CD4-positive, alpha-beta memory T cell (primary cell): ENCODE measurements around the gene MARS1. TPM values are rescaled to one million over a fixed set of nuclear protein-coding genes. Genes with fewer than 3 reads are reported as not detected.
A peak's percentile ranks its signal among the peaks of the same experiment; 100 is the strongest.

ENCODE experiments used
- CTCF ChIA-PET: fragments of 350-600 bp; sonication (Branson Sonifier 250); formaldehyde crosslinking; loops from one replicate; lab custom pipeline; 2021; ENCODE audit warnings: inconsistent platforms; ENCODE audit not compliant: partially characterized antibody; lab: Charles Lee
- POLR2A ChIA-PET: fragments of 350-600 bp; sonication (Branson Sonifier 250); formaldehyde crosslinking; loops from one replicate; lab custom pipeline; 2021; ENCODE audit not compliant: partially characterized antibody; lab: Charles Lee
- DNase-seq, 5 donors: peaks; one replicate each; pipeline versions ENCODE4 v3.0.0 to v3.0.0-alpha.2; 2020 to 2022; ENCODE audit warnings: mixed read lengths in 1 of 5
- H3K27ac ChIP-seq: one replicate; pipeline ENCODE4 v1.7.0; 2013; ENCODE audit warnings: low read depth, low read length
- H3K27me3 ChIP-seq: 2 replicates; pipeline ENCODE4 v1.7.0; 2013; ENCODE audit warnings: mild to moderate bottlenecking, low read length, moderate library complexity; ENCODE audit not compliant: insufficient read depth
- H3K36me3 ChIP-seq: 2 replicates; pipeline ENCODE4 v1.7.0; 2013; ENCODE audit warnings: mild to moderate bottlenecking, low read length, moderate library complexity; ENCODE audit not compliant: insufficient read depth
- H3K4me1 ChIP-seq: 2 replicates; pipeline ENCODE4 v1.7.0; 2013; ENCODE audit warnings: mild to moderate bottlenecking, low read length, moderate library complexity; ENCODE audit not compliant: insufficient read depth
- H3K4me3 ChIP-seq, 2 donors: one replicate each; pipeline ENCODE4 v1.7.0; 2013; ENCODE audit warnings: low read length in 2 of 2, mild to moderate bottlenecking in 1 of 2
- H3K9me3 ChIP-seq, 2 donors: one replicate each; pipeline ENCODE4 v1.7.0; 2013; ENCODE audit warnings: low read length in 2 of 2, control low read depth in 1 of 2; ENCODE audit not compliant: control insufficient read depth in 1 of 2
- H3K27ac Mint-ChIP-seq, 7 donors: one replicate each; pipeline ENCODE4 v1.8.0; 2020 to 2021; ENCODE audit warnings: mixed read lengths in 7 of 7, mild to moderate bottlenecking in 6 of 7, inconsistent platforms in 3 of 7, moderate library complexity in 3 of 7
- H3K27me3 Mint-ChIP-seq, 2 donors: one replicate each; pipeline ENCODE4 v1.8.0; 2020 to 2021; ENCODE audit warnings: mixed read lengths in 2 of 2
- H3K36me3 Mint-ChIP-seq, 2 donors: one replicate each; pipeline ENCODE4 v1.8.0; 2020 to 2021; ENCODE audit warnings: mixed read lengths in 2 of 2, inconsistent platforms in 1 of 2, mild to moderate bottlenecking in 1 of 2
- H3K4me1 Mint-ChIP-seq, 4 donors: one replicate each; pipeline ENCODE4 v1.8.0; 2020 to 2021; ENCODE audit warnings: mixed read lengths in 4 of 4, mild to moderate bottlenecking in 1 of 4
- H3K4me3 Mint-ChIP-seq, 8 donors: one replicate each; pipeline ENCODE4 v1.8.0; 2020 to 2021; ENCODE audit warnings: mixed read lengths in 8 of 8, mild to moderate bottlenecking in 7 of 8, moderate library complexity in 6 of 8, inconsistent platforms in 3 of 8
- H3K9me3 Mint-ChIP-seq, 8 donors: one replicate each; pipeline ENCODE4 v1.8.0; 2020 to 2021; ENCODE audit warnings: mixed read lengths in 8 of 8, mild to moderate bottlenecking in 5 of 8, inconsistent platforms in 3 of 8, moderate library complexity in 1 of 8
- intact Hi-C: fragments of 100-400 bp; cut with micrococcal nuclease; formaldehyde crosslinking; loops from one replicate; pipeline ENCODE4 v1.15.1; 2023
- polyA plus RNA-seq, 2 donors: library from polyadenylated mRNA; unstranded; fragments of 300-500 nt; fragmentation: Illumina TruSeq; gene quantifications; one replicate each; pipeline ENCODE4 v1.2.3, GENCODE V29; 2021
- total RNA-seq, 2 experiments: library from RNA; stranded (reverse); gene quantifications; one replicate each; pipeline ENCODE4 v1.2.3, GENCODE V29; 2021

MARS1 gene
- total and polyA plus RNA-seq, 4 experiments from 2014 or later: 84.8 to 242 (median 169) TPM

- H3K4me1 ChIP-seq: peaks cover 31% of the 10 kb centered on the region
- no peak overlapping the region for H3K4me3 ChIP-seq
- Mint-ChIP-seq H3K36me3 (peaks cover 14% of the 10 kb centered on the region in 2 donors), H3K27ac (peak overlapping the region in 2 of 7 donors; percentile 2 to 56), H3K4me3 (peak overlapping the region in 2 of 8 donors; percentile 15 to 27), H3K4me1 (peaks cover 17 to 57% (median 26%) of the 10 kb centered on the region in 4 donors), H3K9me3 (peaks cover 0 to 2% (median 0%) of the 10 kb centered on the region in 8 donors), H3K27me3 (peaks cover 7 to 15% of the 10 kb centered on the region in 2 donors)
- H3K27ac ChIP-seq: no peak overlapping the region
- peaks cover 12% of the 10 kb centered on the region for H3K27me3 ChIP-seq
- H3K36me3 ChIP-seq: peaks cover 6% of the 10 kb centered on the region
- intact Hi-C loops: loop anchor here (5.0 kb wide), 2 partner anchors 157 to 278 kb away; no protein-coding TSS in a partner anchor
- POLR2A ChIA-PET: interaction anchor here (9.6 kb wide), 1 partner anchor 14 kb away, joined by 225 read pairs; the partner anchor contains the start of gene ARHGAP9
- no peaks in the 10 kb centered on the region for H3K9me3 ChIP-seq
- no peak for DNase-seq
- CTCF ChIA-PET: interaction anchor here (2.4 to 9.6 kb wide), 3 partner anchors 7 to 14 kb away, joined by 15 to 204 read pairs (median 31); partner anchors contain the start of genes ARHGAP9 and INHBE
These were observed 23.3 kb upstream of the MARS1 start for GRCh38 chr12:57464569-57464968.

- Histone ChIP-seq H3K9me3 (no peaks in the 10 kb centered on the region), H3K27ac (no peak overlapping the region), H3K36me3 (peaks cover 12% of the 10 kb centered on the region), H3K4me1 (peaks cover 28% of the 10 kb centered on the region), H3K4me3 (no peak overlapping the region), H3K27me3 (peaks cover 12% of the 10 kb centered on the region)
- DNase-seq: no peak
- peaks cover 7 to 15% of the 10 kb centered on the region in 2 donors for H3K27me3 Mint-ChIP-seq
- H3K4me1 Mint-ChIP-seq: peaks cover 17 to 53% (median 23%) of the 10 kb centered on the region in 4 donors
- ChIA-PET POLR2A (interaction anchor here (9.6 kb wide), 1 partner anchor 13 kb away, joined by 225 read pairs; the partner anchor contains the start of gene ARHGAP9), CTCF (interaction anchor here (0.6 to 9.6 kb wide), 5 partner anchors 11 to 204 kb away, joined by 3 to 204 read pairs (median 3); partner anchors contain the start of genes ARHGAP9 and INHBE)
- H3K9me3 Mint-ChIP-seq: peaks cover 0 to 2% (median 0%) of the 10 kb centered on the region in 8 donors
- H3K4me3 Mint-ChIP-seq: peak overlapping the region in 2 of 8 donors; percentile 15 to 27
- H3K36me3 Mint-ChIP-seq: peaks cover 14 to 18% of the 10 kb centered on the region in 2 donors
- H3K27ac Mint-ChIP-seq: peak overlapping the region in 3 of 7 donors; percentile 18 to 56 (median 53)
- intact Hi-C loops: no loop called here
These were observed 22.7 kb upstream of the MARS1 start for GRCh38 chr12:57465030-57465746.

- ChIA-PET POLR2A (interaction anchor here (0.9 to 9.6 kb wide), 3 partner anchors 12 to 354 kb away, joined by 3 to 225 read pairs (median 3); partner anchors contain the start of gene ARHGAP9), CTCF (interaction anchor here (0.8 to 9.6 kb wide), 5 partner anchors 8 to 155 kb away, joined by 3 to 204 read pairs (median 3); partner anchors contain the start of genes ARHGAP9 and INHBE)
- no peak for DNase-seq
- Histone ChIP-seq H3K27ac (no peak overlapping the region), H3K4me3 (no peak overlapping the region), H3K36me3 (peaks cover 19% of the 10 kb centered on the region), H3K27me3 (peaks cover 9% of the 10 kb centered on the region), H3K9me3 (no peaks in the 10 kb centered on the region), H3K4me1 (peaks cover 21% of the 10 kb centered on the region)
- Mint-ChIP-seq H3K27ac (peak overlapping the region in 4 of 7 donors; percentile 18 to 56 (median 50)), H3K36me3 (peaks cover 14 to 20% of the 10 kb centered on the region in 2 donors), H3K9me3 (peaks cover 0 to 2% (median 0%) of the 10 kb centered on the region in 8 donors), H3K4me1 (peaks cover 13 to 47% (median 18%) of the 10 kb centered on the region in 4 donors), H3K27me3 (peaks cover 7 to 11% of the 10 kb centered on the region in 2 donors), H3K4me3 (no peak overlapping the region)
- intact Hi-C loops: no loop called here
These were observed 21.9 kb upstream of the MARS1 start for GRCh38 chr12:57465747-57466505.

- Mint-ChIP-seq H3K4me1 (peaks cover 8 to 40% (median 16%) of the 10 kb centered on the region in 4 donors), H3K4me3 (peak overlapping the region in 2 of 8 donors; percentile 12 to 46), H3K27me3 (peaks cover 4 to 5% of the 10 kb centered on the region in 2 donors), H3K27ac (peak overlapping the region in 5 of 7 donors; percentile 32 to 70 (median 48)), H3K9me3 (peaks cover 0 to 2% (median 0%) of the 10 kb centered on the region in 8 donors), H3K36me3 (peaks cover 20 to 34% of the 10 kb centered on the region in 2 donors)
- peaks cover 20% of the 10 kb centered on the region for H3K4me1 ChIP-seq
- ChIA-PET CTCF (interaction anchor here (0.8 to 1.4 kb wide), 2 partner anchors 9 to 10 kb away, joined by 3 read pairs; no protein-coding TSS in a partner anchor), POLR2A (interaction anchor here (9.6 kb wide), 1 partner anchor 11 kb away, joined by 225 read pairs; the partner anchor contains the start of gene ARHGAP9)
- intact Hi-C loops: no loop called here
- peaks cover 34% of the 10 kb centered on the region for H3K36me3 ChIP-seq
- H3K27ac ChIP-seq: no peak overlapping the region
- H3K27me3 ChIP-seq: no peaks in the 10 kb centered on the region
- H3K4me3 ChIP-seq: no peak overlapping the region
- no peaks in the 10 kb centered on the region for H3K9me3 ChIP-seq
- DNase-seq: peak in 1 of 5 donors; percentile 31
These were observed 20.5 kb upstream of the MARS1 start for GRCh38 chr12:57467212-57467874.

GRCh38 chr12:57467915-57468314 lies 20.0 kb upstream of the MARS1 start:
- Histone ChIP-seq H3K4me1 (peaks cover 20% of the 10 kb centered on the region), H3K27me3 (no peaks in the 10 kb centered on the region), H3K27ac (no peak overlapping the region), H3K9me3 (no peaks in the 10 kb centered on the region), H3K4me3 (no peak overlapping the region), H3K36me3 (peaks cover 39% of the 10 kb centered on the region)
- Mint-ChIP-seq H3K9me3 (peaks cover 0 to 2% (median 0%) of the 10 kb centered on the region in 8 donors), H3K4me1 (peaks cover 7 to 40% (median 15%) of the 10 kb centered on the region in 4 donors), H3K27me3 (no peaks in the 10 kb centered on the region), H3K36me3 (peaks cover 26 to 36% of the 10 kb centered on the region in 2 donors), H3K4me3 (peak overlapping the region in 2 of 8 donors; percentile 12 to 46), H3K27ac (peak overlapping the region in 6 of 7 donors; percentile 10 to 66 (median 32))
- ChIA-PET POLR2A (no interaction called here), CTCF (interaction anchor here (0.7 to 0.8 kb wide), 2 partner anchors 9 to 1810 kb away, joined by 3 to 4 read pairs; no protein-coding TSS in a partner anchor)
- DNase-seq: no peak
- intact Hi-C loops: no loop called here
